Mammary epithelial cell (primary cell): Measurements from ENCODE around the gene TUT7.

Experiments
- EZH2 ChIP-seq: IDR thresholded peaks from 2 replicates; pipeline ENCODE4 v1.6.1; 2012; ENCODE audit warnings: low read length, inconsistent platforms, borderline replicate concordance
- TF ChIP-seq, protein P1 (sequence below), 2 donors: IDR thresholded peaks in 1 of 2; conservative IDR thresholded peaks in 1 of 2; 2 replicates each; pipeline ENCODE4 v1.5.1; 2011 to 2012; ENCODE audit warnings: inconsistent platforms in 2 of 2, low read length in 2 of 2, mild to moderate bottlenecking in 2 of 2, control low read depth in 1 of 2, low read depth in 1 of 2; ENCODE audit not compliant: insufficient read depth in 1 of 2; ENCODE audit errors: extremely low read depth in 1 of 2

DNA sequence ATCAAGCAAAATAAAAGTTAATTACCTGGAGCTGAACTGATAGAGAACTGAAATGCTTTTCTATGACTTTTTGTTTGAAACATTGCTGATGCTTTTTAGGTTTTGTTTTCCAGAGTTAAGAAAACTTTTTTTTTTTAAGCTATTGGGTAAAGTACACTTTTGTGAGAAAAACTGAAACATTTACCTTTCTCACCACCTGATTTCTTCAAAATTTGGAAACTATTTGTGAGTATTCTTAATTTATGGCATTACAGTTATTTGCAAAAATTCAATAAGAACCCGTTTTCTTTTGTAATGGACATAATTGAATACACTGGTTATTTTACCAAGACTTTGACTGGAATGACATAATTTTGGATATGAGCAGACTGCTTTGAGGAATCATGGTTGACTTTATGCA, 101.3 kb downstream of the TUT7 start:
- TF ChIP-seq, protein P1, sequence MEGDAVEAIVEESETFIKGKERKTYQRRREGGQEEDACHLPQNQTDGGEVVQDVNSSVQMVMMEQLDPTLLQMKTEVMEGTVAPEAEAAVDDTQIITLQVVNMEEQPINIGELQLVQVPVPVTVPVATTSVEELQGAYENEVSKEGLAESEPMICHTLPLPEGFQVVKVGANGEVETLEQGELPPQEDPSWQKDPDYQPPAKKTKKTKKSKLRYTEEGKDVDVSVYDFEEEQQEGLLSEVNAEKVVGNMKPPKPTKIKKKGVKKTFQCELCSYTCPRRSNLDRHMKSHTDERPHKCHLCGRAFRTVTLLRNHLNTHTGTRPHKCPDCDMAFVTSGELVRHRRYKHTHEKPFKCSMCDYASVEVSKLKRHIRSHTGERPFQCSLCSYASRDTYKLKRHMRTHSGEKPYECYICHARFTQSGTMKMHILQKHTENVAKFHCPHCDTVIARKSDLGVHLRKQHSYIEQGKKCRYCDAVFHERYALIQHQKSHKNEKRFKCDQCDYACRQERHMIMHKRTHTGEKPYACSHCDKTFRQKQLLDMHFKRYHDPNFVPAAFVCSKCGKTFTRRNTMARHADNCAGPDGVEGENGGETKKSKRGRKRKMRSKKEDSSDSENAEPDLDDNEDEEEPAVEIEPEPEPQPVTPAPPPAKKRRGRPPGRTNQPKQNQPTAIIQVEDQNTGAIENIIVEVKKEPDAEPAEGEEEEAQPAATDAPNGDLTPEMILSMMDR (conservative IDR thresholded peaks at IDR 0.05 in 1 of 2, IDR thresholded peaks at IDR 0.05 in 1 of 2; ENCODE audit: extremely low read depth in 1 of 2, insufficient read depth in 1 of 2, low read depth in 1 of 2, low read length in 2 of 2) = no peak
- TF ChIP-seq EZH2 = no peak
